ENCODE results near the gene PODXL2.

PODXL2 gene

DNA sequence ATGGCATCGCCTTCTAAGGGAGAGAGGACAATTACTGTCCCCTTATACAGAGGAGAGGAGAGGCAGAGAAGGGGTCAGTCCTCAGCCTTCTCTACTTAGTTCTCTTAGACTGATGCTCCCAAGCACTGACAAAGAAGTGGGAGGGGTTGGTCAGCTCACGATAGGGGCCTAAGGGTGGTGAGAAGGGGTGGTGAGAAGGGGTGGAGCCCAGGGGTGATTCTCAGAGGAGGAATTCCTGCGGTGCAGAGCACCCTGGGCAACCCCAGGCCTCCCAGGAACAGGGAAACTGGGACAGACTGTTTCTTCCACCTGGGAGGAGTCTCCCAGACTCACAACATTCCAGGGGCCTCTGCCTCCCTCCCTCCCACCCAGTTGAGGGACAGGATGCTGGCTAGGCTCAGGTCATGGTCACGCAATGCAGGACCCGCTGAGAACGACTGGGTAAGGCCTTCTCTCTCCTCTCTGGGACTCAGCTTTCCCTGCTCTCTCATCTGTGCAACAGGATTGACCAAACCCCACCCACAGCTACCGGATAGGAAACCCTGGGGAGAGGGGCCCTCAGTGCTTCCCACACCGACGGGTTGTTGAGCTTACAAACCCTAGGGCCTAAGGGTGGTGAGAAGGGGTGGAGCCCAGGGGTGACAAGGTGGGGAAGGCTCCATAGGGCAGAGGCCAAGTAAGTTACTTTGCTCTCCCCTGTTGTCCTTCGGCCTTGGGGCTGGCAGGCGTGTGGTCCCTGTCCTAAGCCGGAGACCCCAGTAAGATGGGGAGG lies 40.0 kb upstream of the PODXL2 start:
- TF ChIP-seq, protein P1, sequence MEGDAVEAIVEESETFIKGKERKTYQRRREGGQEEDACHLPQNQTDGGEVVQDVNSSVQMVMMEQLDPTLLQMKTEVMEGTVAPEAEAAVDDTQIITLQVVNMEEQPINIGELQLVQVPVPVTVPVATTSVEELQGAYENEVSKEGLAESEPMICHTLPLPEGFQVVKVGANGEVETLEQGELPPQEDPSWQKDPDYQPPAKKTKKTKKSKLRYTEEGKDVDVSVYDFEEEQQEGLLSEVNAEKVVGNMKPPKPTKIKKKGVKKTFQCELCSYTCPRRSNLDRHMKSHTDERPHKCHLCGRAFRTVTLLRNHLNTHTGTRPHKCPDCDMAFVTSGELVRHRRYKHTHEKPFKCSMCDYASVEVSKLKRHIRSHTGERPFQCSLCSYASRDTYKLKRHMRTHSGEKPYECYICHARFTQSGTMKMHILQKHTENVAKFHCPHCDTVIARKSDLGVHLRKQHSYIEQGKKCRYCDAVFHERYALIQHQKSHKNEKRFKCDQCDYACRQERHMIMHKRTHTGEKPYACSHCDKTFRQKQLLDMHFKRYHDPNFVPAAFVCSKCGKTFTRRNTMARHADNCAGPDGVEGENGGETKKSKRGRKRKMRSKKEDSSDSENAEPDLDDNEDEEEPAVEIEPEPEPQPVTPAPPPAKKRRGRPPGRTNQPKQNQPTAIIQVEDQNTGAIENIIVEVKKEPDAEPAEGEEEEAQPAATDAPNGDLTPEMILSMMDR (IDR thresholded peaks at IDR 0.05; ENCODE audit: insufficient read depth, low read depth, low read length, missing control alignments): no peak
- H3K4me3 ChIP-seq (ENCODE audit: low read depth, low read length): peak overlapping the region; percentile 80
- DNase-seq (ENCODE audit: low read depth): peak; percentile 57

DNA sequence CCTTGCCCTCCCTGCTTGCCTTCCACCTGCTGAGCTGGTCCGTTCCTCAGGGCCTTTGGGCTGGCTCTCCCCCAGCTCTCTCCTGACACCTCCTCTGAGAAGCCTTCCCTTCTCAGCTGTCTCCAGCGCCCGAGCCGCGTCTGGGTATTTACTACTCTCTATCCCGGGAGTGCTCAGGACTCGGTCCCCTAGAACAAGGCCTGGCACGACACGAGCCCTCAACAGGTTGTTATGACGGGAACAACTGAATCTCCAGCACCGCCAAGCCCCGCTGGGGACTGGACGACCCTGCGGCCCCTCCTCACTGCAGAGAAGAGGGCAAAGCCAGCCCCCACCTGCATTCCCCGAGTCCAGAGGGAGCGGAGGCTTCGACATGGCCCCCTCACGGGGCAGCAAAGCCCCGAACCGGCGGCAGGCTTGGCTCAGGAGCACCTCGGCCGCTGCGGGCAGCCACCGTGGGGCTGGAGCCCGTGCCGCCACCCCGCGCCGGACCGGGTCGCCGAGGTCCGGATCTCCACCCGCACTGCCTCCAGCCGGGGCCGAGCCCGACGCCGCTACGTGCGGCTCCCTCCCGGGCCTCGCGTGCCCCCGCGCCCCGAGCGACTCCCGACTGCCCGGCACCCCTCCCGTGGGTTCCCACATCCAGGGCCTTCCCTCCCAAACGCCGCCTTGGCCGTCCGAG lies 39.2 kb upstream of the PODXL2 start:
- peak; percentile 24 for DNase-seq (ENCODE audit: low read depth)
- TF ChIP-seq, protein P1 (IDR thresholded peaks at IDR 0.05; ENCODE audit: insufficient read depth, low read depth, low read length, missing control alignments): no peak
- peak overlapping the region; percentile 80 for H3K4me3 ChIP-seq (ENCODE audit: low read depth, low read length)

DNA sequence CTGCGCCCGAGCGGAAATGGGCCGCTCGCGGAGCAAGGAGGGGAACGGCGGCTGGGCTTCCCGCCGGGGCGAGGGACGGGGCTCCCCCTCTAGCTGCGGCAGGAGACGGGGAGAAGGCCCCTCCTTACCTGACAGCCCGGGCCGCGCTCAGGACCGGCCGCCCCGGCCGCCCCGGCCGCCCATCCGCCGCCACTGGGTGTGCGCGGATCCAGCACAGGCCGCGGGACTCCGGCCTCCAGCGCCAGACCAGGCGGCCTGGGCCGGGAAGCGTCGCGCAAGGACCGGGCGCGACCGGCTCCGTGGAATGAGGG lies 38.7 kb upstream of the PODXL2 start:
- no peak for DNase-seq (ENCODE audit: low read depth)
- TF ChIP-seq, protein P1 (IDR thresholded peaks at IDR 0.05; ENCODE audit: insufficient read depth, low read depth, low read length, missing control alignments): no peak
- H3K4me3 ChIP-seq (ENCODE audit: low read depth, low read length): peak overlapping the region; percentile 80

DNA sequence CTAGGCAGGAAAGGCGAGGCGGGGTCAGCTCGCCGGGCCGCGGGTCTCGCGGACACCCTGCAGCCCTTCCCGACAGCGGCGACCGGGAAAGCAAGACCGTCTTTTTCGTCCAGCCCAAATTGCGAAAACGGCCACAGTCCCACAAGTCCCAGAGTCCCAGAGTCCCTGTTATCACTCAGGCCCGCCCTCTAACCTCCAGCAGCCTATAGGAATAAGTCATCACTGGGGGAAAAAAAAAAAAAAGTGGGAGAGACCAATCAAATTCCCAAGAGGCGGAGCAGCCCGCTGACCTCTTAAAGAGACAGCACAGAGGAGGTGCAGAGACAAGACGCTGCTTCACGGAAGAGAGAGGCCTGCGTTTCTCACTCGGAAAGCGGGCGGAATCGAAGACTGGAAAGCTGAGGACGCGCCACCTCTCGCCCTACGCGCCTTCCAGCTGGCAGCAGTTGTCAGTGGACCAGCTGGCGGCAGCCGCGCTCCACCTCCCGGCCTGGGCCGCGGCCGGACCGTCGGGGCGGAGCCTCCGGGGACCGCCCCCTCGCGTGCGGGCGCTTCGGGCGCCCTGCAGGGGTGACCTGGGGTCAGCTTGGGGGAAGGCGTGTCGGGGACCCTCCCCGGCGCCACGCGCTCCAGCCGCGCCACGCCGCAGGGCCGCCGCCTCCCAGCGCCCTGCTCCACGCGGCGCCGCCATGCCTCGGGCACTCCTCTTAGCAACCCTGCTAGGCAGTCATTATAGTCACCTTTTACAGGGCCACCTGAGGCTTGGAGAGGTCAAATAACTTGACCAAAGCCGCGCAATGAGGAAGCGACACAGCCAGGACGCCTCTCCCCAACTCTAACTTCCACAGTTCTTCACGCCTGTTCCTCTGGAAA lies 38.2 kb upstream of the PODXL2 start, which contains the start of gene TPRA1:
TSS of gene TPRA1 (minus strand) at position 141 of the 873 bp plus-strand sequence. CDS start 10,587 bp downstream, outside the sequence.
- peak; percentile 97 for DNase-seq (ENCODE audit: low read depth)
- peak within 1 kb of the TSS; percentile 80 for H3K4me3 ChIP-seq (ENCODE audit: low read depth, low read length)
- TF ChIP-seq, protein P1 (IDR thresholded peaks at IDR 0.05; ENCODE audit: insufficient read depth, low read depth, low read length, missing control alignments): peak; percentile 29

DNA sequence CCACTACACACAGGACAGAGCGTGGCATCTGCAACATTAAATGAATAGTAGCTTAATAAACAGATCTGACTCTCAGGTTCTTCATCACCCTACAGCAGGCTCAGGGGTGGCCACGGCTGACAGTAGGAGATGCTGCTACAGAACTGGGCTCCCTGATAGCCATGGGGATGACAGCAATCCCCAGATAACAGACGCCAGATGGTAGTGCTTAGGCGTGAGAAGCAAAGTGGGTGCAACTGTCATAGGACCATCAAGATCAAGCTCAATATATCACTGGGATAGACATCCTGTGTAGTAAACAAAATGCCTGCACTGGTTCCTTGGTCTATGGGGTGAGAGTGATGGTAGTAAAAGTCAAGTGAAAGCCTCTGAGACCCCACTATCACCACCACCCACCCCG lies 35.8 kb upstream of the PODXL2 start:
- TF ChIP-seq, protein P1 (IDR thresholded peaks at IDR 0.05; ENCODE audit: insufficient read depth, low read depth, low read length, missing control alignments): no peak
- H3K4me3 ChIP-seq (ENCODE audit: low read depth, low read length): no peak overlapping the region
- DNase-seq (ENCODE audit: low read depth): no peak

DNA sequence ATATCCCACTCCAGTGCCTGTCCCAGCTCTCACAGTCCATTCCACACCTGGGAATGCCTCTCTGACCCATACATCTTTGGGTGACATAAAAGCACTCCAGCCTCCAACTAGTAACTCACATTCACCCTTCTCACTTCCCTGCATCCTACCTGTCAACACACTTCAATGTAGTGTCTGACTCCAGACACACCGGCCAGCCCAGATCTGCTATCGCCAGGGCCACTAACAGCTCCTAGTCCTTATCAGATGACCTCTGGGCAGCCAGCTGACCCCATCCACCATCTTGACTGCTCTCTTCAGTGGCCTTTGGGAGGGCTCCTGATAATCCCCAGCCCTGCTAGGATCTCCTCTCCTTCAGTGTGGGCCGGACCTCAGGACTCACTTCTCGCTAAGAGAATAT lies 33.7 kb upstream of the PODXL2 start:
- H3K4me3 ChIP-seq (ENCODE audit: low read depth, low read length): no peak overlapping the region
- TF ChIP-seq, protein P1 (IDR thresholded peaks at IDR 0.05; ENCODE audit: insufficient read depth, low read depth, low read length, missing control alignments): no peak
- no peak for DNase-seq (ENCODE audit: low read depth)
